Gastroesophageal sphincter (tissue), 4 donors: ENCODE data around the gene FAM236B. TPM values are rescaled to one million over a fixed set of nuclear protein-coding genes. Genes with fewer than 3 reads are reported as not detected.
"Not testable (repeated sequence)": the region's sequence is repeated elsewhere in the genome, so short reads cannot be mapped to it uniquely, and the experiment has no call there.

Experiments
- ATAC-seq: fragments of 150-250 bp; one replicate; pipeline ENCODE4 v1.9.1; 2016; ENCODE audit warnings: mild to moderate bottlenecking, moderate library complexity
- H3K27ac ChIP-seq, 4 donors: fragments of 200-600 bp; sonication (generic) in 3 of 4; 1 replicate in 3 of 4; 2 replicates in 1 of 4; pipeline ENCODE4 v1.5.1; 2016 to 2019
- H3K27me3 ChIP-seq: fragments of 200-600 bp; sonication (generic); one replicate; pipeline ENCODE4 v1.5.1; 2019
- H3K36me3 ChIP-seq, 2 donors: fragments of 200-600 bp; sonication (generic); one replicate each; pipeline ENCODE4 v1.5.1; 2019; ENCODE audit warnings: control low read depth in 1 of 2
- H3K4me1 ChIP-seq, 3 donors: fragments of 200-600 bp; sonication (generic); 1 replicate in 2 of 3; 2 replicates in 1 of 3; pipeline ENCODE4 v1.5.1; 2016 to 2019; ENCODE audit warnings: control low read depth in 2 of 3
- H3K4me3 ChIP-seq, 2 donors: fragments of 200-600 bp; sonication (generic); one replicate each; pipeline ENCODE4 v1.5.1; 2019; ENCODE audit warnings: mild to moderate bottlenecking in 1 of 2, moderate library complexity in 1 of 2
- H3K9me3 ChIP-seq, 3 donors: fragments of 200-600 bp; sonication (generic); one replicate each; pipeline ENCODE4 v1.5.1; 2017 to 2019; ENCODE audit warnings: control low read depth in 2 of 3
- EP300 ChIP-seq: sonication (generic); formaldehyde crosslinking; IDR thresholded peaks from one replicate; pipeline ENCODE4 v1.6.1; 2017; ENCODE audit warnings: antibody characterized with exemption, mild to moderate bottlenecking
- POLR2A ChIP-seq, 2 donors: fragments of 450-650 bp; IDR thresholded peaks; one replicate each; pipeline ENCODE4 v1.6.1; 2017; ENCODE audit warnings: antibody characterized with exemption in 2 of 2, mild to moderate bottlenecking in 2 of 2, moderate library complexity in 1 of 2
- POLR2AphosphoS5 ChIP-seq: sonication (generic); formaldehyde crosslinking; IDR thresholded peaks from one replicate; pipeline ENCODE4 v1.6.1; 2017; ENCODE audit warnings: antibody characterized with exemption
- WGBS, 2 donors: methylation state at CpG; one replicate each; pipeline ENCODE4 v1.1.5; 2018; ENCODE audit warnings: low coverage in 1 of 2; 5-methylcytosine and 5-hydroxymethylcytosine counted together
- small RNA-seq, 4 donors: library from RNA; depleted of rRNA; stranded (forward); fragments of <200 nt; gene quantifications; one replicate each; pipeline ENCODE3, GENCODE V24; 2016
- total RNA-seq, 4 donors: library from RNA; depleted of rRNA; stranded (reverse); fragments of >200 nt; gene quantifications; one replicate each; pipeline ENCODE4 v1.1.0, GENCODE V29; 2016
- TF ChIP-seq, protein P1 (sequence below), 4 experiments: fragments of 200-600 bp in 2 of 4; fragments of 450-650 bp in 2 of 4; sonication (generic) in 1 of 4; IDR thresholded peaks; one replicate each; pipeline ENCODE4 v1.5.1; 2017 to 2019; ENCODE audit warnings: antibody characterized with exemption in 4 of 4, mild to moderate bottlenecking in 2 of 4, moderate library complexity in 2 of 4

FAM236B gene
- total RNA-seq, 4 donors from 2014 or later = not detected

DNA sequence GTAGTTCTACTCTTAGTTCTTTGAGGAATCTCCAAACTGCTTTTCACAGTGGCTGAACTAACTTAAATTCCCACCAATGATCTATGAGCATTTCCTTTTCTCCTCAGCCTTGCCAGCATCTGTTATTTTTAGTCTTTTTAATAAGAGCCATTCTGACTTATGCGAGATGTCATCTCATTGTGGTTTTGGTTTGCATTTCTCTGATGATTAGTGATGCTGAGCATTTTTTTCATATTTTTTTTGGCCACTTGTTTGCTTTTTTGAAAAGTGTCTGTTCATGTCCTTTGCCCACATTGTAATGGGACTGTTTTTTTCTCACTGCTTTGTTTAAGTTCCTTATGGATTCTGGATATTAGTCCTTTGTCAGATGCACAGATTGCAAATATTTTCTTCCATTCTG lies 46.9 kb downstream of the FAM236B start:
- 60 to 71% methylated on average over 1 of the region's 1 CpG for WGBS, 2 donors
- H3K27ac ChIP-seq = no peak overlapping the region
- no peaks in the 10 kb centered on the region for H3K9me3 ChIP-seq
- no peaks in the 10 kb centered on the region for H3K27me3 ChIP-seq
- TF ChIP-seq POLR2A (IDR thresholded peaks at IDR 0.05) (no peak), POLR2AphosphoS5 (no peak), EP300 (no peak)
- TF ChIP-seq, protein P1, sequence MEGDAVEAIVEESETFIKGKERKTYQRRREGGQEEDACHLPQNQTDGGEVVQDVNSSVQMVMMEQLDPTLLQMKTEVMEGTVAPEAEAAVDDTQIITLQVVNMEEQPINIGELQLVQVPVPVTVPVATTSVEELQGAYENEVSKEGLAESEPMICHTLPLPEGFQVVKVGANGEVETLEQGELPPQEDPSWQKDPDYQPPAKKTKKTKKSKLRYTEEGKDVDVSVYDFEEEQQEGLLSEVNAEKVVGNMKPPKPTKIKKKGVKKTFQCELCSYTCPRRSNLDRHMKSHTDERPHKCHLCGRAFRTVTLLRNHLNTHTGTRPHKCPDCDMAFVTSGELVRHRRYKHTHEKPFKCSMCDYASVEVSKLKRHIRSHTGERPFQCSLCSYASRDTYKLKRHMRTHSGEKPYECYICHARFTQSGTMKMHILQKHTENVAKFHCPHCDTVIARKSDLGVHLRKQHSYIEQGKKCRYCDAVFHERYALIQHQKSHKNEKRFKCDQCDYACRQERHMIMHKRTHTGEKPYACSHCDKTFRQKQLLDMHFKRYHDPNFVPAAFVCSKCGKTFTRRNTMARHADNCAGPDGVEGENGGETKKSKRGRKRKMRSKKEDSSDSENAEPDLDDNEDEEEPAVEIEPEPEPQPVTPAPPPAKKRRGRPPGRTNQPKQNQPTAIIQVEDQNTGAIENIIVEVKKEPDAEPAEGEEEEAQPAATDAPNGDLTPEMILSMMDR (IDR thresholded peaks at IDR 0.05) = no peak
- H3K4me1 ChIP-seq = no peaks in the 10 kb centered on the region
- ATAC-seq = no peak
- no peak overlapping the region for H3K4me3 ChIP-seq
- H3K36me3 ChIP-seq = no peaks in the 10 kb centered on the region

- ATAC-seq = not testable (repeated sequence)
Observed at GRCh38 chrX:72733636-72734035, 48.8 kb downstream of the FAM236B start.

More at GRCh38 chrX:72733636-72734035, 48.8 kb downstream of the FAM236B start:
- H3K4me3 ChIP-seq, H3K27me3 ChIP-seq, H3K4me1 ChIP-seq, H3K36me3 ChIP-seq, H3K27ac ChIP-seq, H3K9me3 ChIP-seq: not testable (repeated sequence)
- 59 to 86% methylated on average over 5 to 6 of the region's 8 CpGs for WGBS, 2 donors

Small RNA genes lying within 50 kb of the gene (small RNA-seq; reads per million reads assigned to genes)
- gene RNU1-112P = 0 reads per million in 4 donors

Other genes with a start within 250 kb of the FAM236B start
- gene HDAC8, start 209.8 kb downstream of the FAM236B start, total RNA-seq = 10 to 100 TPM; 15.7 to 34.2 (median 25.6) TPM
- gene PHKA1, start 68.4 kb downstream of the FAM236B start, total RNA-seq = 10 to 100 TPM in 3 of 4 donors, 1 to 10 TPM in 1; 4.5 to 22.9 (median 15.7) TPM
- gene DMRTC1B, start 5.8 kb downstream of the FAM236B start, total RNA-seq = not detected
- not detected for gene FAM236D, start 25.6 kb upstream of the FAM236B start, total RNA-seq
- not detected for gene FAM236C, start 130.0 kb upstream of the FAM236B start, total RNA-seq
- gene FAM236A, start 155.5 kb upstream of the FAM236B start, total RNA-seq = not detected
- under 1 TPM in 1 of 4 donors, not detected in 3; 0.81 TPM for gene DMRTC1, start 161.2 kb upstream of the FAM236B start, total RNA-seq
- not detected for gene PABPC1L2B, start 220.3 kb upstream of the FAM236B start, total RNA-seq